ENCODE results near the gene SDHA.
"Not testable (repeated sequence)": the region's sequence is repeated elsewhere in the genome, so short reads cannot be mapped to it uniquely, and the experiment has no call there.

DNA sequence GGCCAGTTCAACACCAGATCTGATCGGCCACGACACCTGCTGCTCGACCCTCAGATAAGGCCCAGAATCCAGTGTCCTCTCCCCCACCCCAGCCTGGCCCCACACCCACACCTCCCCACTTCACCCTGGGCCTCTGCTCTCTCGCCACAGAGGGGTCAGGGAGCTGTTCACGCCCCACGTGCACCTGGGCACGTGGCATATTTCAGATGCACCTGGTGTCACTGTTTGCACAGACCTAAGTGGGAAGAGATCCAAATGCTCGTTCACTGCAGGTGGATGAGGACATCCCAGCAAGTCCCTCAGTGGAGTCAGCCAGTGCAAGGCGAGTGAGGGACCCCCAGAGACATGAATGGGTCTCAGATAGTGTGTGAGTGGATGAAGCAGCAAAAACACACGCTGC lies 78.1 kb downstream of the SDHA start:
- TF ChIP-seq, protein P1, sequence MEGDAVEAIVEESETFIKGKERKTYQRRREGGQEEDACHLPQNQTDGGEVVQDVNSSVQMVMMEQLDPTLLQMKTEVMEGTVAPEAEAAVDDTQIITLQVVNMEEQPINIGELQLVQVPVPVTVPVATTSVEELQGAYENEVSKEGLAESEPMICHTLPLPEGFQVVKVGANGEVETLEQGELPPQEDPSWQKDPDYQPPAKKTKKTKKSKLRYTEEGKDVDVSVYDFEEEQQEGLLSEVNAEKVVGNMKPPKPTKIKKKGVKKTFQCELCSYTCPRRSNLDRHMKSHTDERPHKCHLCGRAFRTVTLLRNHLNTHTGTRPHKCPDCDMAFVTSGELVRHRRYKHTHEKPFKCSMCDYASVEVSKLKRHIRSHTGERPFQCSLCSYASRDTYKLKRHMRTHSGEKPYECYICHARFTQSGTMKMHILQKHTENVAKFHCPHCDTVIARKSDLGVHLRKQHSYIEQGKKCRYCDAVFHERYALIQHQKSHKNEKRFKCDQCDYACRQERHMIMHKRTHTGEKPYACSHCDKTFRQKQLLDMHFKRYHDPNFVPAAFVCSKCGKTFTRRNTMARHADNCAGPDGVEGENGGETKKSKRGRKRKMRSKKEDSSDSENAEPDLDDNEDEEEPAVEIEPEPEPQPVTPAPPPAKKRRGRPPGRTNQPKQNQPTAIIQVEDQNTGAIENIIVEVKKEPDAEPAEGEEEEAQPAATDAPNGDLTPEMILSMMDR (IDR thresholded peaks at IDR 0.05; ENCODE audit: low read depth, low read length) = not testable (repeated sequence)
- TF ChIP-seq EZH2phosphoT487 (IDR thresholded peaks at IDR 0.05; ENCODE audit: low read depth) = not testable (repeated sequence)

All from OCI-LY3 (cell line).